IMR-90 (cell line): ENCODE results near the gene ITK. TPM values are rescaled to one million over a fixed set of nuclear protein-coding genes. Genes with fewer than 3 reads are reported as not detected.
A peak's percentile ranks its signal among the peaks of the same experiment; 100 is the strongest.

Experiments
- ATAC-seq: fragments of 200-7000 bp; cut with Tn5 transposase; 2 replicates; pipeline ENCODE4 v1.9.1; 2020; ENCODE audit warnings: low read depth, mild to moderate bottlenecking, moderate library complexity
- BruUV-seq: library from RNA; stranded (reverse); fragments of 400-500 nt; replicated peaks from 2 replicates; lab custom pipeline; 2021; lab: Mats Ljungman, UMichigan
- CTCF ChIA-PET: fragments of 300-600 bp; formaldehyde crosslinking; extraction: SDS; loops from one replicate; lab custom pipeline; 2021; ENCODE audit warnings: antibody characterized with exemption; lab: Yijun Ruan, JAX
- POLR2A ChIA-PET: fragments of 300-600 bp; sonication (Branson Sonifier 250); formaldehyde crosslinking; loops from one replicate; lab custom pipeline; 2022; ENCODE audit warnings: antibody characterized with exemption; ENCODE audit not compliant: unreplicated experiment; lab: Charles Lee
- DNase-seq: peaks from one replicate; pipeline ENCODE4 v3.0.0; 2013
- H2AFZ ChIP-seq: replicated peaks from 2 replicates; pipeline ENCODE3; 2013; ENCODE audit warnings: low read length, mild to moderate bottlenecking; ENCODE audit not compliant: poor library complexity
- H2AK5ac ChIP-seq: 2 replicates; pipeline ENCODE4 v1.6.1; 2013; ENCODE audit warnings: low read depth, low read length, inconsistent platforms
- H2AK9ac ChIP-seq: replicated peaks from 2 replicates; pipeline ENCODE3; 2013; ENCODE audit warnings: mild to moderate bottlenecking, low read depth, low read length, moderate library complexity; ENCODE audit not compliant: poor library complexity
- H2BK120ac ChIP-seq: 2 replicates; pipeline ENCODE4 v1.6.1; 2013; ENCODE audit warnings: low read depth, low read length, inconsistent platforms
- H2BK15ac ChIP-seq: 3 replicates; pipeline ENCODE4 v1.6.1; 2013; ENCODE audit warnings: low read depth, low read length, inconsistent platforms
- H2BK20ac ChIP-seq: 2 replicates; pipeline ENCODE4 v1.6.1; 2013; ENCODE audit warnings: low read depth, mild to moderate bottlenecking, inconsistent platforms, low read length, moderate library complexity
- H2BK5ac ChIP-seq: 2 replicates; pipeline ENCODE4 v1.6.1; 2013; ENCODE audit warnings: mild to moderate bottlenecking, low read depth, low read length, inconsistent platforms; ENCODE audit not compliant: poor library complexity, severe bottlenecking
- H3K14ac ChIP-seq: replicated peaks from 2 replicates; pipeline ENCODE4 v1.6.1; 2013; ENCODE audit warnings: low read depth, low read length, inconsistent platforms
- H3K18ac ChIP-seq: 2 replicates; pipeline ENCODE4 v1.6.1; 2013; ENCODE audit warnings: low read depth, low read length, control low read depth
- H3K23ac ChIP-seq: 2 replicates; pipeline ENCODE4 v1.6.1; 2013; ENCODE audit warnings: low read depth, low read length, inconsistent platforms
- H3K27ac ChIP-seq: 2 replicates; pipeline ENCODE4 v1.5.1; 2013; ENCODE audit warnings: mild to moderate bottlenecking, control low read depth, low read length; ENCODE audit not compliant: insufficient read depth
- H3K27me3 ChIP-seq: 2 replicates; pipeline ENCODE4 v1.6.1; 2013; ENCODE audit warnings: low read length; ENCODE audit not compliant: control insufficient read depth, insufficient read depth
- H3K36me3 ChIP-seq: 2 replicates; pipeline ENCODE4 v1.6.1; 2013; ENCODE audit warnings: low read length, mixed read lengths; ENCODE audit not compliant: control insufficient read depth, insufficient read depth
- H3K4ac ChIP-seq: 2 replicates; pipeline ENCODE4 v1.6.1; 2013; ENCODE audit warnings: low read depth, low read length, inconsistent platforms
- H3K4me1 ChIP-seq: 2 replicates; pipeline ENCODE4 v1.6.1; 2013; ENCODE audit warnings: low read length, mixed read lengths; ENCODE audit not compliant: control insufficient read depth, insufficient read depth
- H3K4me2 ChIP-seq: 2 replicates; pipeline ENCODE4 v1.6.1; 2013; ENCODE audit warnings: low read depth, mild to moderate bottlenecking, control low read depth, low read length, moderate library complexity
- H3K4me3 ChIP-seq: 2 replicates; pipeline ENCODE4 v1.5.1; 2013; ENCODE audit warnings: low read depth, mild to moderate bottlenecking, control low read depth, low read length, moderate library complexity; ENCODE audit not compliant: insufficient read depth
- H3K56ac ChIP-seq: 2 replicates; pipeline ENCODE4 v1.6.1; 2013; ENCODE audit warnings: low read length, inconsistent platforms; ENCODE audit not compliant: insufficient read depth; ENCODE audit errors: extremely low read depth
- H3K79me1 ChIP-seq, 2 experiments: 2 replicates each; pipeline ENCODE4 v1.6.1; 2013; ENCODE audit warnings: low read length in 2 of 2, inconsistent platforms in 1 of 2, low read depth in 1 of 2
- H3K9ac ChIP-seq: 2 replicates; pipeline ENCODE4 v1.6.1; 2013; ENCODE audit warnings: low read depth, low read length, control low read depth
- H3K9me1 ChIP-seq: 2 replicates; pipeline ENCODE4 v1.6.1; 2013; ENCODE audit warnings: low read length, inconsistent platforms; ENCODE audit not compliant: insufficient read depth
- H3K9me3 ChIP-seq: 2 replicates; pipeline ENCODE4 v1.6.1; 2013; ENCODE audit warnings: low read length; ENCODE audit not compliant: control insufficient read depth, insufficient read depth
- H4K20me1 ChIP-seq: 2 replicates; pipeline ENCODE4 v1.6.1; 2013; ENCODE audit warnings: low read length, inconsistent platforms; ENCODE audit not compliant: insufficient read depth
- H4K5ac ChIP-seq: 2 replicates; pipeline ENCODE4 v1.6.1; 2013; ENCODE audit warnings: mild to moderate bottlenecking, low read depth, low read length, control low read depth
- H4K8ac ChIP-seq, 2 experiments: 2 replicates each; pipeline ENCODE4 v1.6.1; 2013; ENCODE audit warnings: low read depth in 2 of 2, low read length in 2 of 2, control low read depth in 1 of 2, inconsistent platforms in 1 of 2
- H4K91ac ChIP-seq: 2 replicates; pipeline ENCODE4 v1.6.1; 2013; ENCODE audit warnings: low read depth, low read length, inconsistent platforms; ENCODE audit not compliant: insufficient read depth
- CEBPB ChIP-seq: IDR thresholded peaks from 2 replicates; pipeline ENCODE4 v1.6.1; 2012; ENCODE audit warnings: low read depth, low read length, improper control_type of control experiment
- CHD1 ChIP-seq: IDR thresholded peaks from 2 replicates; pipeline ENCODE4 v1.6.1; 2012; ENCODE audit warnings: low read depth, low read length, improper control_type of control experiment
- MAZ ChIP-seq: IDR thresholded peaks from 2 replicates; pipeline ENCODE4 v1.6.1; 2012; ENCODE audit warnings: low read depth, mild to moderate bottlenecking, low read length, improper control_type of control experiment, moderate library complexity, borderline replicate concordance
- NFE2L2 ChIP-seq: fragments of 150-350 bp; IDR thresholded peaks from 2 replicates; pipeline ENCODE4 v1.6.1; 2016; ENCODE audit warnings: low read depth, mild to moderate bottlenecking, low read length
- RAD21 ChIP-seq: IDR thresholded peaks from 2 replicates; pipeline ENCODE4 v1.6.1; 2012; ENCODE audit warnings: low read length, improper control_type of control experiment
- WGBS, 2 experiments: methylation state at CpG; one replicate each; pipeline versions ENCODE4 v1.1.5 to v1.1.7; 2013; ENCODE audit warnings: missing lambda C conversion rate in 2 of 2; ENCODE audit not compliant: insufficient read length in 1 of 2; ENCODE audit errors: extremely low coverage in 2 of 2; 5-methylcytosine and 5-hydroxymethylcytosine counted together
- dilution Hi-C: fragments of 300-500 bp; cut with HindIII; formaldehyde crosslinking; loops from one replicate; pipeline ENCODE4 v1.14.3; 2018; ENCODE audit warnings: low sequenced_read_pairs; ENCODE audit not compliant: unreplicated experiment
- in situ Hi-C: fragments of 300-500 bp; cut with MboI; formaldehyde crosslinking; loops from 3 replicates; pipeline ENCODE4 v1.14.3; 2019; ENCODE audit warnings: low sequenced_read_pairs, inconsistent platforms, mixed read lengths
- intact Hi-C: fragments of 100-400 bp; cut with micrococcal nuclease; formaldehyde crosslinking; loops from 2 replicates; pipeline ENCODE4 v1.10.0; 2022
- polyA plus RNA-seq, 3 experiments: library from polyadenylated mRNA; depleted of rRNA; stranded (reverse); fragments of >200 nt; gene quantifications; 2 replicates each; pipeline ENCODE4 v1.2.3, GENCODE V29; 2012; ENCODE audit warnings: low replicate concordance in 1 of 3
- total RNA-seq: library from RNA; depleted of rRNA; stranded (reverse); fragments of >200 nt; gene quantifications from 2 replicates; pipeline ENCODE4 v1.2.3, GENCODE V29; 2012

The ITK gene
- total and polyA plus RNA-seq, 2 of the 4 experiments (the other 2 are of a cell fraction) = not detected

DNA sequence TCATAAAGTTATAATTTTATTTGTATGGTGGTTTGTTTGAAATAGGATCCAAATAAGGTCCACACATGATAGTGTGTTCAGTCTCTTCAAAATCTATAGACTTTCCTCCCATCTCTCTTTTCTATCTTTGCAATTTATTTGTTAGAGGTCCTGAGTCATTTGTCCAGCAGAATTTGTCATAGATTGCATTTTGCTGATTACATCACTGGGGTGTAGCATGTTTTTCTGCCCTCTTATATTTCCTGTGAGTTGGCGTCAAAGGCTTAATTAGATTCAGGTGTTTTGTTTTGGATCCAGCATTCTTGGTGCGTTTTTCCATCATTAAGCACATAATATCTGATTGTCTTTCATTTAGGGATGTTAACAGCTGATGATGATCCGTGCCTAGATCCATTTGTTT, 100.3 kb downstream of the ITK start:
- BruUV-seq = no TSS peak
- Histone ChIP-seq H4K20me1 (no peaks in the 10 kb centered on the region), H4K5ac (no peak overlapping the region), H3K18ac (no peak overlapping the region), H2BK5ac (no peak overlapping the region), H3K23ac (no peak overlapping the region), H3K36me3 (no peaks in the 10 kb centered on the region), H3K4me3 (no peak overlapping the region), H3K9ac (no peak overlapping the region), H2BK15ac (no peak overlapping the region), H3K4ac (no peak overlapping the region), H3K27ac (no peak overlapping the region), H4K8ac (no peak overlapping the region), H3K79me1 (no peaks in the 10 kb centered on the region), H3K27me3 (peaks cover 1% of the 10 kb centered on the region), H3K4me1 (no peaks in the 10 kb centered on the region), H3K56ac (no peak overlapping the region), H2AK9ac (no peak overlapping the region), H2BK120ac (no peak overlapping the region), H2BK20ac (no peak overlapping the region), H4K91ac (no peak overlapping the region), H2AK5ac (no peak overlapping the region), H3K14ac (no peak overlapping the region), H3K4me2 (no peak overlapping the region), H3K9me3 (no peaks in the 10 kb centered on the region), H3K9me1 (no peaks in the 10 kb centered on the region), H2AFZ (no peak overlapping the region)
- no CpG with 5 or more reads among the region's 3 CpGs for WGBS, 2 experiments
- dilution Hi-C loops (no loop called here), in situ Hi-C loops (no loop called here), intact Hi-C loops (no loop called here)
- TF ChIP-seq CEBPB (peak; percentile 8; the same call in 1 of the 2 replicates), RAD21 (no peak), MAZ (no peak), CHD1 (no peak), NFE2L2 (no peak)
- POLR2A ChIA-PET = no interaction called here
- CTCF ChIA-PET = no interaction called here
- peak; percentile 14 for DNase-seq
- no peak for ATAC-seq
